MV-4-11 (cell line): ENCODE data around the gene PRC1.

ENCODE experiments used
- DNase-seq: peaks from one replicate; lab custom pipeline; 2025; lab: John Stamatoyannopoulos, UW

The PRC1 gene

DNA sequence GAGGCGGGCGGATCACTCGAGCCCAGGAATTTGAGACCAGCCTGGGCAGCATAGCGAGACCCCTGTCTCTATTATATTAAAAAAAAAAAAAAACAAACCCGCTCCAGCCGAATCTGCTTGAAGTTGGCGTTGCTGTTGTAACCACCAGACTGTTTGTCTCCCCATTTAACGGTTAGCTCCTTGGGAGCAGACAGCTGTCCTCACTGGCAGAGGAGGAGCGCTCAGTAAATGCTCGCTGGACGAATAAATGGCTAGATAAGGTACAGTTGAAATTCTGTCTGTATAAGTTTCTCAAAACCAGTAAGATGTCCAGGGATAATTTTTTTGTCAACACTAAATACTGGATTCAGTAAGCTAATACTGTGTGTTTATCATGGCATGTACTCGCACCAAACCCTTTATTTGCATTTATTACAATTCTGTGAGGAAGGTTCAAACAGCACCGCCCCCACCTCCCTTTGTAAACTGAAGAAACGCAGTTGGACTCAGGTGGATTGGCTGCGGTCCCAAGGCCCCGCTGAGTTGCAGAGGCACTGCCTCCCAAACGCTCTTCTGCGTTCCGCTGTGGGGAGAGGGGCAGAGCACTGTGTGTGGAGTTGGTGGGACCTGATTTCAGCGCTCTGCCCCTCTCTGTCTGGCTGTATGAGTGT is 38.6 kb downstream of the PRC1 start:
- DNase-seq, result no peak

DNA sequence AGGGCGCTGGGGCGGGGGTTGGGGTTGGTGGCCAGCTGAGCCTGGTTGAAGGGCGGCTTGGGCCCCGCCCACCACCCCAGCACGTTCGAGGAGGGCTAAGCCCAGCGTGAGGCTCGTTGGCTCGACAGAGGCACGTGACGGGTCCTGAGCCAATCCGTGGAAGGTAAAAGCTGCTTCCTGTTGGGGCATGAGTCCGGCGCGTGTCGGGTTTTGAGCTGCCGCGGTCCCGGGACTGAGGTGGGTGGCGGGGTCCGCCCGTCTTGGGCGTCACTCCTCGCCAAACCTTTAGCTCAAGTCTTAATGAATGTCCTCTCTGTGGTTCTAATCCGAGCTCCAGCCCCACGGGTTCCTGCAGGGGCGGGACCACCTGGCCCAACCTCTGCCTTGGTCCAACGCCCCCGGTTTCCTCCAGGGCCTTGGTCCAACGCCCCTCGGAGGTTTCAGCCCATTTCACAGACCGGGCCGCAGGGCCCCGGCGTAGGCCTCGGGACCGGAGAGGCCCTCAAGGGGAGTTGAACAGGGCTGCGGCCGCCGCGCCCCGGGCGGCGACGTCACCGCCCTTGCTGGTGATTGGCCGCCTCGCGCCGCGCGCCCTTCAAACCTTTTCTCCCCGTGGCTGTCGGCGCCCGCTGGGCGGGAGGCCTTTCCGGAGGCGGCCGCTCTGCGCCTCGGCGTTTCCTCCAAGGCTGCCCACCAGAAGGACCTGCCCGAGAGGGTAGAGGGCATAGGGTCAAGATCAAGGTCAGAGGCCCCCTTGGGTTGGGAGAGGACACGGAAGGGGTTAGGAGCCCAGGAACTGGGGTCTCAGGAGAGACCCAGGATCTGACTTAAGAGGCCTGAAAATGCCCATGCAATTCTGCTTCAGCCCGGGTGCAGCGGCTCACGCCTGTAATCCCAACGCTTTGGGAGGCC is 39.4 kb downstream of the PRC1 start, which contains the start of gene RCCD1:
Gene RCCD1 (plus strand): TSS at position 173 of the 912 bp plus-strand sequence. CDS start 1,851 bp downstream, outside the sequence.
- DNase-seq, result peak; percentile 97

DNA sequence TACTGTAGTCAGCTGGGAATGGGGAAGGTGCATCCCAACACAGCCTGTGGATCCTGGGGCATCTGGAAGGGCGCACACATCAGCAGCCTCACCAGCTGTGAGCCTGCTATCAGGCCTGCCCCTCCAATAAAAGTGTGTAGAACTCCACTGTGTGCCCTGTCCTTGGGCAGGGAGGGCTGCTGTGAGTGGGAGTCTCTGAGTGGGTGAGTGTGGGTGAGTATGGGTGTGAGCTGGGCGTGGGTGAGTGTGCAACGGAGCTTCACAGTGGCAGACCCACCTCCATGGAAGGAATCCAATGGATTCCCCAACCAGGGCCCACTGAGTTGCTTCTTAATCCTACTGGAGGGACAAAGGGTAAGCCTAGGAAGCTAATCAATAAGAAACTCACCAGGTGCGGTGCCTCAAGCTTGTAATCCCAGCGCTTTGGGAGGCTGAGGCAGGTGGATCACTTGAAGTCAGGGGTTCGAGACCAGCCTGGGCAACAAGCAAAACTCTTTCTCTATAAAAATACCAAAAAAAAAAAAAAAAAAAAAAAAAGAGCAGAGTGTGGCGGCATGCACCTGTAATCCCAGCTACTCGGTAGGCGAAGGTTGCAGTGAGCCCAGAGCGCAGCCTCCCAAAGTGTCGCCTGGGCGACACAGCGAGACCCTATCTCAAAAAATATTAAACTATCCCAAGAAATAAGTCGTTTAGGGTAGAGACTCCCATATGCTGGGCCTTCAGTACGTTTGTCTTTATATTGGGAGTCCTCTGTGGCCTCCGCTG is 40.2 kb downstream of the PRC1 start:
- no peak for DNase-seq

DNA sequence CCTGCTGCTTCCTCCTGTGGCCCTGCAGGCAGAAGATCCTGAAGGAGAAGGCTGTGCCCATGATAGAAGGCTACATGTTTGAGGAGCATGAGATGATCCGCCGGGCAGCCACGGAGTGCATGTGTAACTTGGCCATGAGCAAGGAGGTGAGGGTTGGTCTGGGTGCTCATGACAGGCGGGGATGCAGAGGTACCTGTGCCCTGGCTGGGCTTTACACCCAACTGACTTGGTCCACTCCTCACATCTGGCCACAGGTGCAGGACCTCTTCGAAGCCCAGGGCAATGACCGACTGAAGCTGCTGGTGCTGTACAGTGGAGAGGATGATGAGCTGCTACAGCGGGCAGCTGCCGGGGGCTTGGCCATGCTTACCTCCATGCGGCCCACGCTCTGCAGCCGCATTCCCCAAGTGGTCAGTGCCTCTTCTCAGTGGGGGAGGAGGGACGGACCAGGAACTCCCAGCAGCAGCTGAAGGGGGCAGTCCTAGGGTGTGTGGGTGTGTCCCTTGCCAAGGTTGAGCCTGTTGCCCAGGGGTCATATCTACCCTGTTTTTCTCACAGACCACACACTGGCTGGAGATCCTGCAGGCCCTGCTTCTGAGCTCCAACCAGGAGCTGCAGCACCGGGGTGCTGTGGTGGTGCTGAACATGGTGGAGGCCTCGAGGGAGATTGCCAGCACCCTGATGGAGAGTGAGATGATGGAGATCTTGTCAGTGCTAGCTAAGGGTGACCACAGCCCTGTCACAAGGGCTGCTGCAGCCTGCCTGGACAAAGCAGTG is 41.2 kb downstream of the PRC1 start:
- DNase-seq, result no peak

DNA sequence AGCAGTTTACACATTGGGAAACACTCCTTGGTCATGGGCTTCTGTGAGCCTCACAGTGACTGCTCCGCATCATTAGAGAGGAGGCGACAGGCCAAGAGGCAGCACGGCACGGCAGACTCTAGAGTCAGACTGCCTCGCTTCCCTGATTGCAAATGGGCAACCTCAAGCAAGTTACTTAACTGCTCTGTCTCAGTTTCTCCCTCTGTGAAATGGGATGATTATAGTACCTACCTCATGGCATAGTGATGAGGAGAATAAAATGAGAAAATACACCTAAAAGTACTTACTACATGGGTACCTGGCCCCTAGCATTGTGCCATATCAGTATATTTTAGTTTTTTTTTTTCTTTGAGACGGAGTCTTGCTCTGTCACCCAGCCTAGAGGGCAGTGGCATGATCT is 43.7 kb downstream of the PRC1 start:
- no peak for DNase-seq

DNA sequence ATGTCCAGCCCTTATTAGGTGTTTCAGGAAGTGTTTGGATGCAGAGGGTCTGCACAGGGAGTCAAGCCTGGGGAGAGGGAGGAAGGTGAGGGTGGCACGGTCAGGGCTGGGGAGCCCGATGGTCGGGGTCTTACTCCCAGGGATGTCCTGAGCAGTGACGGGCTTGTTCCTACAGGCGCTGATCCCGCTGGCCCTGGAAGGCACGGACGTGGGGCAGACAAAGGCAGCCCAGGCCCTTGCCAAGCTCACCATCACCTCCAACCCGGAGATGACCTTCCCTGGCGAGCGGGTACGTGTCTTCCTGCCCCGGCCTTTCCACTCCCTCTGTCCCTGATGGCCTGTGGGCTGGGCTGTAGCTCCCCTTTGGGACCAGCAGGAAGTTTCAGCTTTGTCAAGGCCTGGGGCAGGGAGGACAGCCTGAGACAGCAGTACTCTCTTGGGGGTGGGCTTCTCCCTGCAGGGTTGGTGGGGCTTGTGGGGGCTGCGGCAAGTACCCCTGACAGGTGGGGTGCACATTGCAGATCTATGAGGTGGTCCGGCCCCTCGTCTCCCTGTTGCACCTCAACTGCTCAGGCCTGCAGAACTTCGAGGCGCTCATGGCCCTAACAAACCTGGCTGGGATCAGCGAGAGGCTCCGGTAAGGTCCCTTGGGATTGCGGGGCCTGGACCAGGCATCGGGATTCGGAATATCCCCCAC is 44.2 kb downstream of the PRC1 start:
- DNase-seq, result no peak

DNA sequence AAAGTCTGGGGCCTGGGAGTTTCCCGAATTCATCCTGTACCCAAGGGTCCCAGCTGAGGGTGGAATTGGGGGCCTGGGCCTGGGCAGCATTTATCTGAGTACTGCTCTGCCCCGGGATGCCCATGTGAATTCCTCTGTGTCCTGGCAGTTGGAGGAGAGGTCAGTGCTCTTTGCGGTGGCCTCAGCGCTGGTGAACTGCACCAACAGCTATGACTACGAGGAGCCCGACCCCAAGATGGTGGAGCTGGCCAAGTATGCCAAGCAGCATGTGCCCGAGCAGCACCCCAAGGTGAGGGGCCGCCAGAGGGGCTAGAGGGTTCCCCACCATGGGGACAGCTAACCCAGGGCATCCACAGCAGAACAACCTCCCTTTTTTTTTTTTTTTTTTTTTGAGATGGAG is 45.8 kb downstream of the PRC1 start:
- no peak for DNase-seq

DNA sequence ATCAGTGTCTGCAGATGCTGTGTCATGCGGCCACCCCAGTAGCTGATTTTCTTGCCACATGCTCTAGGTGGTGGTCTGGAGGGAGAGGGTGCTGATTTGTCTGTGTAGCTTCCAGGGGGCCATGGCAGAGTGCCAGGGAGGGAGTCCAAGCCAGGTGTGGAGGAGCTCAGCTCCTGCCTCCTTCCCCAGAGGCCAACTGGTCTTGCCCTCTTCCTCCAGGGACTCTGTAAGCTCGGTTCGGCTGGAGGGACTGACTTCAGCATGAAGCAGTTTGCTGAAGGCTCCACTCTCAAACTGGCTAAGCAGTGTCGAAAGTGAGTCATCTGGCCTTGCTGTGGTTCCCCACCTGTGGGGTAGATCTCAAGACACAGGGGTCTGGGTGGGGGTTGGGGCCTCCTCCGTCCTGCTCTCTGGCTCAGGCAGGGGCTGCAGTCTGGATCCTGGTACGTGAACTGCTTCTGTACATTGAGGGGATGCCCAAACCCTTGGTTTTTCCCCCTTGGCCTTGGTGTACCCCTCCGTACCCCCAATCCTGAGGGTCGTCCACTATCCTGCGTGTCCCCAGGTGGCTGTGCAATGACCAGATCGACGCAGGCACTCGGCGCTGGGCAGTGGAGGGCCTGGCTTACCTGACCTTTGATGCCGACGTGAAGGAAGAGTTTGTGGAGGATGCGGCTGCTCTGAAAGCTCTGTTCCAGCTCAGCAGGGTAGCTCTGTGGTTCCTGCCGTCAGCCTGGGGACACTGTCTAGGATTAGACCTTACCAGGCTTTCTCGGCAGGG is 46.6 kb downstream of the PRC1 start:
- DNase-seq, result no peak

DNA sequence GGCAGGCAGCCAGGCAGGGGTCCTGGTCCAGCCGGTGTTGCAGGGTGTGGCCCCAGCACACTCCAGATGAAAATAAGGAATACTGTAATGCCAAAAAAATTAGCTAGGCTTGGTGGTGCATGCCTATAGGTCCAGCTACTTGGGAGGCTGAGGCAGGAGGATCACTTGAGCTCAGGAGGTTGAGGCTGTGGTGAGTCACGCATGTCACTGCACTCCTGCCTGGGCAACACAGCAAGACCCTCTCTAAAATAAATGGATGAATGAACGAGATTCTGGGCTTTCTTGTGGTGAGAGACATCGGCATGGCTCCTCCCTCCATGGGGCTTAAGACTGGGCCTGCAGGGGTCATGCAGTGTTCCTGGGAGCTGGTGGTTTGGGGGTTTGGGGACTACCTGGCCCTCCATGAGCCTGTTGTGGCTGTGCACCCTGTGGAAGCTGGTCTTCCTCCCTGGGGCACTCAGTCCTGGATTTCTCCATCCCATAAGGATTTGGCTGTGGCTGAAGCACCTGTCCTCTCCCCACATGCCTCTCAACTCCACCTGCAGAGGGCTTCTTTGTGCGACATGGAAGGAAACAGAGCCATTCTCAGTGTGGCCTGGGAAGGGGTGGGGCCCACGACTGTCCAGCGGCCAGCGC is 47.3 kb downstream of the PRC1 start:
- DNase-seq, result no peak

DNA sequence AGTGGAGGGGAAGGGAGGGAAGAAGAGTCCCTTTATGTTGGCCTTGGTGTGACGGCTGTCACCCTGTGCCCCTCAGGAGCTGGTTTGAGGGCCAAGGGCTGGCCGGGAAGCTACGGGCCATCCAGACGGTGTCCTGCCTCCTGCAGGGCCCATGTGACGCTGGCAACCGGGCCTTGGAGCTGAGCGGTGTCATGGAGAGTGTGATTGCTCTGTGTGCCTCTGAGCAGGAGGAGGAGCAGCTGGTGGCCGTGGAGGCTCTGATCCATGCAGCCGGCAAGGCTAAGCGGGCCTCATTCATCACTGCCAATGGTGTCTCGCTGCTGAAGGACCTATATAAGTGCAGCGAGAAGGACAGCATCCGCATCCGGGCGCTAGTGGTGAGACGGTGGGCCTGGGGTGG is 47.8 kb downstream of the PRC1 start:
- DNase-seq, result no peak

DNA sequence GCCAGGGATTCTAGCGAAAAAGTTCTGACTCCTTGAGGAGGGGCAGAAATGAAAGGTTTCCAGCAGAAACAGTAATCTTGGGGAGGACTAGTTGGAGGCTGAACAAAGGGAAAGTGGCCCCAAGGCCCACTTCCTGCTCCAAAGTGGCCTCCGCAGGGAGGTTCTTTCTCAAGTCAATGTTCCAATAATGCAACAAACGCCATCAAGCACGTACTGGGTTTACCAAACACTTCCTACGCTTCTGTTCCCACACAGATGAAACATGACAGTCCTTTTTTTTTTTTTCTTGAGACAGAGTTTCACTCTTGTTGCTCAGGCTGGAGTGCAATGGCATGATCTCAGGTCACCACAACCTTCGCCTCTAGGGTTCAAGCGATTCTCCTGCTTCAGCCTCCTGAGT is 49.2 kb downstream of the PRC1 start:
- DNase-seq, result no peak

DNA sequence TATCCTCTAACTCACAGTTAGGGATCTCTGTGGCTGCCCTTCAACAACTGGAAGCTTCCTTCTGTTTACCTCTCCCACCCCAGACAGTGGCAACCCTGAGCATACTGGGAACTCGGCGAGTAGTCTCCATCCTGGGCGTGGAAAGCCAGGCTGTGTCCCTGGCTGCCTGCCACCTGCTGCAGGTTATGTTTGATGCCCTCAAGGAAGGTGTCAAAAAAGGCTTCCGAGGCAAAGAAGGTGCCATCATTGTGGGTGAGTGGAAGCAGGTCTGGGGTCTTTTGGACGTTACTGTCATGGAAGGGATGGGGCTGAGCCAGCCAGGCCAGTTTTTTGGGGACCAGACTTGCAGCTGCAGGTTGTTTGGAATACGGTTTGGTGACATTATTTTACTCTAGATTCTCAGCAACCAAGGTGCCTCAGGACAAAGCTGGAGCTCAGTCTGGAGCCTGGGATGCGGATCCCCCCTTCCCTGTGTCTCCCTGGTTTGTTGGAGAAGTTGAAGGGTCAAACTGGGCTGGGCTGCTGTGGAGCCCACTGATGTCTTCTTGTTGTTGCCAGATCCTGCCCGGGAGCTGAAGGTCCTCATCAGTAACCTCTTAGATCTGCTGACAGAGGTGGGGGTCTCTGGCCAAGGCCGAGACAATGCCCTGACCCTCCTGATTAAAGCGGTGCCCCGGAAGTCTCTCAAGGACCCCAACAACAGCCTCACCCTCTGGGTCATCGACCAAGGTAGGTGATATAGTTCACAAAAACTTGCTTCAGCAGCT is 51.8 kb downstream of the PRC1 start:
- DNase-seq, result no peak

DNA sequence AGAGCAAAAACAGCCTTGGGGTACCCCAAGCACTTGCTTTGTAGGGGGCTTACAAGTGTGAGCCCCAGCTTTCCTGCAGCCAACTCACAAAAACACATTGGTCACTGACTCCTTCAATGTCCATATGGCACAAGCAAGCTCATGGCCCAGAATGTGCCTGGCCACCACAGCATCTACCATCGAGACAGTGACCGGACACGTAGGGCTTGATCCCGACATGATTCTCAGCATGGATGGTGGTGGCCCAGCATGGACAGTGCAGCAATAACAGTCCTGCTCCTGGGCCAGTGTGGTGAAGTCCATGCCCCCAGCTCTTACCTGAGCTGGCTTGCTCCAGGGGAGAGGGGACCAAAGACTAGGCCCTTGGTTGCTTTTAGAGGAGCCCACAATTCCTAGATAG is 53.3 kb downstream of the PRC1 start:
- no peak for DNase-seq

DNA sequence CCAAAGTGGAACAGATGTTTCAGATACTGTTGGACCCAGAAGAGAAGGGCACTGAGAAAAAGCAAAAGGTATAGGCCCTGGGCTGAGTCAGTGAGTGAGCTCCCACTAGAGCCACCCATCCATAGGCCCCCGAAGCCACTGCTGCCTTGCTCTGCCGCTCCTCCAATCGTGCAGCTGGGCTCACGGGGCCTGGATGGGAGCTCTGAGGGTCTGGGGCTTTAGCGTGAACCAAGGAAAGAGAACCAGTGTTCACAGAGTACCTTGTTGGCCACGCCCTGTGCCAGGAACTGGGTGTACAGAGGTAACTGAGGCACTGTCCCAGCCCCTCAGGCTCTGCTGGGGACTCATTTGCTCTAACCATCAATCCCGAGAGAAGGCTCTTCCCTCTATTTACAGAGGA is 54.6 kb downstream of the PRC1 start:
- DNase-seq, result no peak

DNA sequence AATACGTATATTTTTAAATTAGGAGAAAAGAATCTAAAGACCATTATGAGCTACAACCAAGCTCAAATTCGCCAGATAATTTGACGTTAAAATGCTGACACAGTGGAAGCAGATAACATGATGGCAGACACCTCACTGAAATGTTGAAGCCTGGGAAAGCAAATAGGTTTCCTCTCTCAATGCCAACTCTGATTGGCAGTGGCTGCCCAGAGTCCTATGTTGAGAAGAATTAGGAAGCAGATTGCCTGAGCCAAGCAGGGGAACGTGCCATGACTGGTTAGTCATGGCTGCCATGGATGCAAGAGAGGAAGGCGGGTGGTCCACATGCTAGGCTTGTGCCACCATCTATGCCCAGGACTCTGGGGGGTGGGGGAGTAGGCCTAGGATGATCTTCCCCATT is 56.1 kb downstream of the PRC1 start:
- DNase-seq, result no peak

DNA sequence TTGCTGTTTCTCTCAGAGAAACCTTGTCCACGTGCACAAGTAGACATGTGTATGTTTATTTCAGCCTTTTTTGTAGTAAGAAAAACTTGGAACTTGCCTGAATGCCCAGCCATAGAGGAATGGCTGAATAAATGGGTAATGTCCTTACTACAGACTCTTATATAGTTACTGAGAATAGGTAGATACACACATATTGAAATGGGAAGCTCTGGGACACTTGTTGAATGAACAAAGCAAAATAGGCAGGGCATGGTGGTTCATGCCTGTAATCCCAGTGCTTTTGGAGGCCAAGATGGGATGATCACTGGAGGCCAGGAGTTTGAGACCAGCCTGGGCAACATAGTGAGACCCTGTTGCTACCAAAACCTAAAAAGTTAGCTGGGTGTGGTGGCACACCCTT is 57.5 kb downstream of the PRC1 start:
- DNase-seq, result no peak

DNA sequence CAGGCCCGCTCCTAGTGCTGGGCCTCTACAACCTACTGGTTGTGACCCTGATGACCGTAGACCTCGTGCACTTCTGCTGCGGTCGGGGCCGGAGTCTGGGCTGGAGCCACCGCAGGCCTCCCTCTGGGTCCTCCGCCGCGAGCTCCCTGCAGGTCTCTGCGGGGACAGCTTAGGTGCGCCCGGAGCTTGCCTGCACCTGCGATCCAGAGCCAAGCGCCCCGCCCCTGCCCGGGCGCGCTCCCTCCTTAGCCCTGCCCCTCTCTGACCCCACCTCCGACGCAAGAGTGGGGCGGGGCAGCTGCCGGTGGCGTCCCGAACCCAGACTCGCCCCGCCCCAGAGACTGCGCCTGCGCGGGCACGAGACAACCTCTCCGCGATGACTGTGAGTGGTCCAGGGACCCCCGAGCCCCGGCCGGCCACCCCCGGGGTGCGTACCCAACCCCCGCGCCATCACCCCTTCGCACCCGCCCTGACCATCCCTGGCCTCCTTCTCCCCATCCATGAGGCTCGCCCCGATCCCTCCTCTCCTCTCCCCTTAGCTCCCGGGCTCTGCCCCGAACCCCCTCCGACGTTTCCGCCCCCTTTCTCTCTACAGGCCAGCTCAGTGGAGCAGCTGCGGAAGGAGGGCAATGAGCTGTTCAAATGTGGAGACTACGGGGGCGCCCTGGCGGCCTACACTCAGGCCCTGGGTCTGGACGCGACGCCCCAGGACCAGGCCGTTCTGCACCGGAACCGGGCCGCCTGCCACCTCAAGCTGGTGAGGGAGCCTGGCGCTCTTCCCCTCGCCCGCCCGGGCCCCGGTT is 59.2 kb downstream of the PRC1 start, which contains the start of gene UNC45A:
Gene UNC45A (plus strand): TSS at position 337 of the 803 bp plus-strand sequence. CDS start 40 bp downstream, at position 377.
- peak; percentile 67 for DNase-seq

DNA sequence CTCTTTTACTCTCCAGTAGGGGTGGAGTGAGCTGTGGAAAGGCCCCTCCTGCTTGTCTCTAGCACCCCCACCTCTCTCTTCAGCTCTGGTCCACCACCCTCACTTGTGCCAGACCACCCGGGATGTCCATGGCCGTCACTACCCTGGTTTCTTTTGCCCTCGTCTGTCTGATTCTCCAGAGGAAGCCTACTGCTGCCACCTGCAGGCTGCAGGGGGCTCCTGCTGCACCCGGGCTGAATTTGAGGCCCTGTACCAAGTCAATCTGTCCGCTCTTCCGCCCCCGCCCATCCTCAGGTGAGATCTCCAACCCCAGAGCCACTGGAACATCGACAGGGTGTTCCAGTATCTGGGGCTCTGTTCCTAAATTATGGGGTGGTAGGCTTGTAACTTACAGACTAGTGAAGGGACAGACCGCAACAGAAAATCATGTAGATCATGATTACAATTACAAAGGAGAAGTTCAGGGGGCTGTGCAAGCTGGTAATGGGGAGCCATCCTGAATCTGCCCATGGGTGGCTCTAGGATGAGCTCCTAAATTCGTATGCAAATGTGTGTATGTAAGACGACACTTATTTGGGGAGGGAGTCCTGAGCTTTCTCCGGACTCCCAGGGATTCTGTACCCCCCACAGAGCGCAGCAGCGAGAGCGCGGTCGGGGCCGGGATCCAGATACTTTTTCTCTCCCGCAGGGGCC is 59.9 kb downstream of the PRC1 start:
- DNase-seq, result peak; percentile 83
